BJ (cell line): ENCODE results near the gene KCNQ5. TPM values are rescaled to one million over a fixed set of nuclear protein-coding genes. Genes with fewer than 3 reads are reported as not detected.

Source experiments
- CTCF ChIA-PET: fragments of 350-600 bp; formaldehyde crosslinking; extraction: SDS; loops from one replicate; lab custom pipeline; 2021; ENCODE audit warnings: antibody characterized with exemption, inconsistent platforms; lab: Yijun Ruan, JAX
- POLR2A ChIA-PET: fragments of 300-600 bp; sonication (Branson Sonifier 250); formaldehyde crosslinking; extraction: SDS; loops from one replicate; lab custom pipeline; 2021; ENCODE audit warnings: antibody characterized with exemption; lab: Charles Lee
- DNase-seq: peaks from one replicate; pipeline ENCODE4 v3.0.0-alpha.2; 2011; ENCODE audit warnings: low read depth
- H3K27me3 ChIP-seq: 2 replicates; pipeline ENCODE4 v1.6.0; 2011; ENCODE audit warnings: low read length; ENCODE audit not compliant: control insufficient read depth, insufficient read depth
- H3K36me3 ChIP-seq: 2 replicates; pipeline ENCODE4 v1.5.1; 2011; ENCODE audit warnings: low read length; ENCODE audit not compliant: control insufficient read depth, insufficient read depth
- H3K4me3 ChIP-seq: 2 replicates; pipeline ENCODE4 v1.5.1; 2011; ENCODE audit warnings: low read depth, mild to moderate bottlenecking, control low read depth, low read length
- CTCF ChIP-seq: IDR thresholded peaks from 2 replicates; pipeline ENCODE4 v1.5.1; 2011; ENCODE audit warnings: low read depth, mild to moderate bottlenecking, control low read depth, inconsistent platforms, low read length, moderate library complexity; ENCODE audit not compliant: insufficient read depth
- polyA plus RNA-seq: library from polyadenylated mRNA; depleted of rRNA; stranded (reverse); fragments of >200 nt; gene quantifications from 2 replicates; pipeline ENCODE4 v1.2.3, GENCODE V29; 2011

Gene KCNQ5
- polyA plus RNA-seq, 1 experiment, result 1.4 TPM

- ChIA-PET POLR2A (no interaction called here), CTCF (interaction anchor here (1.3 kb wide), 1 partner anchor 16 kb away, joined by 3 read pairs; no protein-coding TSS in a partner anchor)
- H3K27me3 ChIP-seq, result no peaks in the 10 kb centered on the region
- no peaks in the 10 kb centered on the region for H3K36me3 ChIP-seq
- DNase-seq, result no peak
- TF ChIP-seq CTCF, result no peak
- H3K4me3 ChIP-seq, result no peak overlapping the region
These were observed 161.2 kb downstream of the KCNQ5 start for GRCh38 chr6:72783035-72783434.

- Histone ChIP-seq H3K4me3 (no peak overlapping the region), H3K36me3 (no peaks in the 10 kb centered on the region), H3K27me3 (no peaks in the 10 kb centered on the region)
- POLR2A ChIA-PET, result no interaction called here
- no peak for DNase-seq
- CTCF ChIA-PET, result interaction anchor here (1.3 kb wide), 1 partner anchor 17 kb away, joined by 3 read pairs; no protein-coding TSS in a partner anchor
- TF ChIP-seq CTCF, result no peak
These were observed 161.8 kb downstream of the KCNQ5 start for GRCh38 chr6:72783666-72784065.

GRCh38 chr6:72784071-72784470 is 162.2 kb downstream of the KCNQ5 start:
- no peak overlapping the region for H3K4me3 ChIP-seq
- no peak for DNase-seq
- H3K36me3 ChIP-seq, result no peaks in the 10 kb centered on the region
- H3K27me3 ChIP-seq, result no peaks in the 10 kb centered on the region
- POLR2A ChIA-PET, result no interaction called here
- CTCF ChIA-PET, result interaction anchor here (1.3 kb wide), 1 partner anchor 17 kb away, joined by 3 read pairs; no protein-coding TSS in a partner anchor
- no peak for TF ChIP-seq CTCF

GRCh38 chr6:72784581-72784980 is 162.7 kb downstream of the KCNQ5 start:
- TF ChIP-seq CTCF, result no peak
- ChIA-PET CTCF (no interaction called here), POLR2A (interaction anchor here (0.5 kb wide), 1 partner anchor 1316 kb away, joined by 10 read pairs; no protein-coding TSS in a partner anchor)
- Histone ChIP-seq H3K4me3 (no peak overlapping the region), H3K27me3 (no peaks in the 10 kb centered on the region), H3K36me3 (no peaks in the 10 kb centered on the region)
- no peak for DNase-seq

GRCh38 chr6:72787391-72788031 is 165.6 kb downstream of the KCNQ5 start:
- POLR2A ChIA-PET, result no interaction called here
- no peak for TF ChIP-seq CTCF
- no peak overlapping the region for H3K4me3 ChIP-seq

More at GRCh38 chr6:72787391-72788031, 165.6 kb downstream of the KCNQ5 start:
- no peaks in the 10 kb centered on the region for H3K36me3 ChIP-seq
- no peaks in the 10 kb centered on the region for H3K27me3 ChIP-seq
- peak; percentile 53 for DNase-seq
- CTCF ChIA-PET, result no interaction called here
